Calu3 (cell line): ENCODE results near the gene PRDX3. TPM values are rescaled to one million over a fixed set of nuclear protein-coding genes. Genes with fewer than 3 reads are reported as not detected.

ENCODE experiments used
- BruUV-seq: library from RNA; stranded (reverse); fragments of 400-500 nt; replicated peaks from 2 replicates; lab custom pipeline; 2021; lab: Mats Ljungman, UMichigan
- CTCF ChIA-PET: fragments of 300-600 bp; sonication (Branson Sonifier 250); formaldehyde crosslinking; loops from one replicate; lab custom pipeline; 2022; ENCODE audit warnings: antibody characterized with exemption; lab: Charles Lee
- DNase-seq: peaks from one replicate; pipeline ENCODE4 v3.0.0; 2022
- H3K27ac Mint-ChIP-seq: one replicate; pipeline ENCODE4 v1.8.0; 2022; ENCODE audit warnings: mixed read lengths; ENCODE audit not compliant: unreplicated experiment
- H3K27me3 Mint-ChIP-seq: one replicate; pipeline ENCODE4 v1.8.0; 2022; ENCODE audit warnings: mixed read lengths; ENCODE audit not compliant: unreplicated experiment
- H3K36me3 Mint-ChIP-seq: one replicate; pipeline ENCODE4 v1.8.0; 2022; ENCODE audit warnings: mild to moderate bottlenecking, moderate library complexity, mixed read lengths; ENCODE audit not compliant: insufficient read depth, unreplicated experiment
- H3K4me1 Mint-ChIP-seq: one replicate; pipeline ENCODE4 v1.8.0; 2022; ENCODE audit warnings: mild to moderate bottlenecking, low read depth, mixed read lengths; ENCODE audit not compliant: unreplicated experiment
- H3K4me3 Mint-ChIP-seq: one replicate; pipeline ENCODE4 v1.8.0; 2022; ENCODE audit warnings: mild to moderate bottlenecking, low read depth, moderate library complexity, mixed read lengths; ENCODE audit not compliant: unreplicated experiment
- H3K9me3 Mint-ChIP-seq: one replicate; pipeline ENCODE4 v1.8.0; 2022; ENCODE audit warnings: low read depth, mixed read lengths; ENCODE audit not compliant: unreplicated experiment
- intact Hi-C: fragments of 100-400 bp; cut with micrococcal nuclease; formaldehyde crosslinking; loops from one replicate; pipeline ENCODE4 v1.10.0; 2022; ENCODE audit not compliant: unreplicated experiment
- total RNA-seq: library from RNA; stranded (reverse); gene quantifications from 2 replicates; pipeline ENCODE4 v1.2.3, GENCODE V29; 2022
- TF ChIP-seq, protein P1 (sequence below): fragments of 200-600 bp; IDR thresholded peaks from one replicate; pipeline ENCODE4 v1.8.0; 2022; ENCODE audit warnings: antibody characterized with exemption; ENCODE audit not compliant: unreplicated experiment

The PRDX3 gene
- total RNA-seq, 1 experiment from 2014 or later, result 114 TPM

- CTCF ChIA-PET, result no interaction called here
- no peak overlapping the region for H3K4me3 Mint-ChIP-seq
- no peaks in the 10 kb centered on the region for H3K27me3 Mint-ChIP-seq
- TF ChIP-seq, protein P1, sequence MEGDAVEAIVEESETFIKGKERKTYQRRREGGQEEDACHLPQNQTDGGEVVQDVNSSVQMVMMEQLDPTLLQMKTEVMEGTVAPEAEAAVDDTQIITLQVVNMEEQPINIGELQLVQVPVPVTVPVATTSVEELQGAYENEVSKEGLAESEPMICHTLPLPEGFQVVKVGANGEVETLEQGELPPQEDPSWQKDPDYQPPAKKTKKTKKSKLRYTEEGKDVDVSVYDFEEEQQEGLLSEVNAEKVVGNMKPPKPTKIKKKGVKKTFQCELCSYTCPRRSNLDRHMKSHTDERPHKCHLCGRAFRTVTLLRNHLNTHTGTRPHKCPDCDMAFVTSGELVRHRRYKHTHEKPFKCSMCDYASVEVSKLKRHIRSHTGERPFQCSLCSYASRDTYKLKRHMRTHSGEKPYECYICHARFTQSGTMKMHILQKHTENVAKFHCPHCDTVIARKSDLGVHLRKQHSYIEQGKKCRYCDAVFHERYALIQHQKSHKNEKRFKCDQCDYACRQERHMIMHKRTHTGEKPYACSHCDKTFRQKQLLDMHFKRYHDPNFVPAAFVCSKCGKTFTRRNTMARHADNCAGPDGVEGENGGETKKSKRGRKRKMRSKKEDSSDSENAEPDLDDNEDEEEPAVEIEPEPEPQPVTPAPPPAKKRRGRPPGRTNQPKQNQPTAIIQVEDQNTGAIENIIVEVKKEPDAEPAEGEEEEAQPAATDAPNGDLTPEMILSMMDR, result no peak
- no peak overlapping the region for H3K27ac Mint-ChIP-seq
- BruUV-seq, result no TSS peak
- H3K9me3 Mint-ChIP-seq, result no peaks in the 10 kb centered on the region
- no peaks in the 10 kb centered on the region for H3K4me1 Mint-ChIP-seq
- DNase-seq, result no peak
- peaks cover 11% of the 10 kb centered on the region for H3K36me3 Mint-ChIP-seq
- intact Hi-C loops, result no loop called here
These were observed 42.5 kb downstream of the PRDX3 start for GRCh38 chr10:119136084-119136483.

- H3K27me3 Mint-ChIP-seq, result no peaks in the 10 kb centered on the region
- no peaks in the 10 kb centered on the region for H3K9me3 Mint-ChIP-seq
- intact Hi-C loops, result no loop called here
- peaks cover 14% of the 10 kb centered on the region for H3K36me3 Mint-ChIP-seq
- H3K4me1 Mint-ChIP-seq, result no peaks in the 10 kb centered on the region
- DNase-seq, result no peak
- BruUV-seq, result no TSS peak
- TF ChIP-seq, protein P1, result no peak
- no peak overlapping the region for H3K4me3 Mint-ChIP-seq
- no peak overlapping the region for H3K27ac Mint-ChIP-seq
- CTCF ChIA-PET, result no interaction called here
These were observed 43.1 kb downstream of the PRDX3 start for GRCh38 chr10:119135513-119135881.

DNA sequence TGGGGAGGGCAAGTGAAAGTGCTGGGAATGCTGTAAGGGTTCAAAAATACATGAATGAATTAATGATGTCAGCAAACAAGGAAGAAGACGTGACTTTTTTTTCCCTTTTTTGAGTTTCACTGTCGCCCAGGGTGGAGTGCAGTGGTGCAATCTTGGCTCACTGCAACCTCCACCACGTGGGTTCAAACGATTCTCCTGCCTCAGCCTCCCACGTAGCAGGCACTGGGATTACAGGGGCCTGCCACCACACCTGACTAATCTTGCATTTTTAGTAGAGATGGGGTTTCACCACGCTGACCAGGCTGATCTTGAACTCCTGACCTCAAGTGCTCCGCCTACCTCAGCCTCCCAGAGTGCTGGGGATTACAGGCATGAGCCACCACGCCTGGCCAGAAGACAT, 44.7 kb downstream of the PRDX3 start:
- Mint-ChIP-seq H3K27ac (no peak overlapping the region), H3K36me3 (peaks cover 22% of the 10 kb centered on the region), H3K4me1 (no peaks in the 10 kb centered on the region), H3K4me3 (no peak overlapping the region), H3K9me3 (no peaks in the 10 kb centered on the region), H3K27me3 (no peaks in the 10 kb centered on the region)
- intact Hi-C loops, result no loop called here
- TF ChIP-seq, protein P1, result no peak
- no TSS peak for BruUV-seq
- DNase-seq, result no peak
- CTCF ChIA-PET, result no interaction called here

- no TSS peak for BruUV-seq
- Mint-ChIP-seq H3K9me3 (no peaks in the 10 kb centered on the region), H3K27ac (no peak overlapping the region), H3K27me3 (no peaks in the 10 kb centered on the region), H3K4me3 (no peak overlapping the region), H3K4me1 (no peaks in the 10 kb centered on the region), H3K36me3 (peaks cover 22% of the 10 kb centered on the region)
- intact Hi-C loops, result no loop called here
- TF ChIP-seq, protein P1, result no peak
- CTCF ChIA-PET, result no interaction called here
- DNase-seq, result no peak
These were observed 45.9 kb downstream of the PRDX3 start for GRCh38 chr10:119132521-119133345.
